Stimulated activated CD4-positive, alpha-beta T cell treated with anti-CD3 and anti-CD28 coated beads, Interleukin-12 subunit alpha, Interleukin-12 subunit beta, amount 100 ng/mL, for 48 hours (primary cell): ENCODE data around the gene TTLL11.

Experiments used
- DNase-seq, 3 donors: peaks; one replicate each; pipeline ENCODE4 v3.0.0-alpha.2; 2020; ENCODE audit warnings: low read depth in 2 of 3, low spot score in 1 of 3

The TTLL11 gene

GRCh38 chr9:121859646-121860045 is 233.5 kb downstream of the TTLL11 start:
- DNase-seq: no peak

DNA sequence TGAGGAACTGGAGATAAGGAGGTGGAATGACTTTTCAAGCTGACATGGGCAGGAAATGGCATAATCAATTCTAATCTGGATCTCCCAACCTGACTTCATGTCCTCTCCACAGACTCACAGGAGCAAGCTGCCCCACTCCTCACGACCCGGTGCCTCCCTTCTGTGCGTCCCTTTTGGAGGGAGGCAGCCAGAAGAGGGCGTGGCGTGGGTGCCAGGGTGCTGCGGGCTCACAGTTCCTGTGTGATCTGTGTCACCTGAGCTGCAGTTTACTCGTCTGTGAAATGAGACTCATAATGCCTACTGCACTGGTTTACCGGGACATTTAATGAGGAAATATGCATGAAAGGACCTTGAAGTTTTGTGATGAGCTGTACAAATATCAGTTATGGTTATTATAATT is 234.3 kb downstream of the TTLL11 start:
- DNase-seq: no peak

- no peak for DNase-seq
Measured at GRCh38 chr9:121857928-121858327, 235.2 kb downstream of the TTLL11 start.

- no peak for DNase-seq
Measured at GRCh38 chr9:121855476-121855875, 237.6 kb downstream of the TTLL11 start.

- DNase-seq: no peak
Measured at GRCh38 chr9:121853617-121854395, 239.3 kb downstream of the TTLL11 start.

DNA sequence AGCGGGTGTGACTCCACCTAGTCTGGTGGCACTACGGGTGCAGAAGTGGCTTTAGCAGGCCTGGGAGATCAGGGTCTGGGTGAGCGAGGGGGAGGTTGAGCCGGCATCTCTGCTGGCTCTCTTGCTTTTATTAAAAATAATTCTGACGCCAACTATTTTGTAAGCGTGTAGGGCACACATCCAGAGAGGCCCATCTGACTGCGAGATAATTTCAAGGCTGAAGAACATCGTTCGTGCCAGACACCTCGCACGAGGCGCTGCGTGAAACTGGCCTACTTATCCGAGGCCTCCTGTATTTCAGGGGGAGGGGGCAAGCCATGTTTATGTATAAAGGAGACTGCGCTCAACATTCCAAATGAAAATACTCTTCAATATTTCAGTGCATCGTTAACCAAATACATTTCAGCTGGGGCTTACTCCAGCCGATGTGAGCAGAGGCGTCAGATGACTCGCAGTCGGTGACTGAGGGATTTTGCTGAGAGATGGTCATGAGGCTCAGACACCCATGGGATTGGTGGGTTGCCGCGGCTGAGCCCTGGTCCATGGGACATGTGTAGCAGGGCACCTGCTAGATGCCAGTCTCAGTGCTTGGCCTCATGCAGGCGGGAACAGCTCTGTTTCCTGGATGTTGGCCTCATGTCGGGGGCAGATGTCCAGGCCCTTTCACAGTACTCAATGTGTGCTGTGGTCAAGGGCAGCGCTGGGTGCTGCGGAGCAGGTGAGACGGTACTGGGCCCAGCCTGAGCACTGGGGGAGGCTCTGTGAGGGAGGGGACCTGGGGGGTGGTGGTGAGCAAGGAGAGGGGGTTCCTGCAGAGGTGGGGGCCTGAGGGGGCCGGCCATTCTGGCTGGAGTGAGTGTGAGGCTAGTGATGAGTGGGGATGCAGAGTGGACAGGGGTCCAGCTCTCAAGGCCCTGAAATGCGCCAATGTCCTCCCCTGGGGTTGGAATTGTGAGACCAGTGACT is 240.2 kb downstream of the TTLL11 start:
- DNase-seq: no peak

- DNase-seq: no peak
Measured at GRCh38 chr9:121852241-121852640, 240.9 kb downstream of the TTLL11 start.

DNA sequence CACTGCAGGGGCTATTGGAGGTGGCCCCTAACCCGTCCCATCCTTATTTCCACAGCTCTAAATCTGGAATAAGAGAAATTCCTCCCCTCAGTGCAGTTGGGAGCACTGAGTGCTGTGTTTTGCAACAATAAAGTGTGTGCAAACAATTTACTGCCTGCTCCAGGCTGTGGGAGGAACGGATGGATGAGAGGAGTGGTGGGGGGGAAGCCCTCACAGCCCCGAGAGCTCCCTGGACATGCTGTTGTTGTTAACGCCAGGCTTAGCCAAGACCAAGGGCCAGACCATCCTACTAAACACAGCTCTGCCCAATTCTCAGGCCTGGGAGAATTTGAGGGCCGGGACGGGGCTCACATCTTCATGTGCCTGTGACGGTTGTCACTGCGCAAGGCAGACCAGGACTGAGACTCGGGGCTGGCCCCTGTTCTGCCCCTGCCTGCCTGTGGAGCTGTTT is 241.4 kb downstream of the TTLL11 start:
- no peak for DNase-seq

DNA sequence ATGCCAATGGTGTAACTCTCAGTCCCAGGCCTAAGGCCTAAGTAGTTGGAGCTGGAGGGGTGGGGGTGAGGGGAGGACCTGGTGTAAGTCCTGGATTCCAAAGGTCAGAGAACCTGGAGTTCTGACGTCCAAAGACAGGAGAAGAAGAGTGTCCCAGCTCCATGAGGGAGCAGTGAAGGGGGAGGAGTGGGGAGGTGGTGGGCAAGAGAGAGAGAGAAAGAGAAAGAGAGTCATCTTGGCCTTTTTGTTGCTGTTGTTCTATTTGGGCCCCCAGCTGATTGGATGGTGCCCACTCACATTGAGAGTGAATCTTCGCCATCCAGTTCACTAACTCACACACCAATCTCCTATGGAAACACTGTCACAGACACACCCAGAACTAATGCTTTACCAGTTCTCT is 242.7 kb downstream of the TTLL11 start:
- DNase-seq: no peak

DNA sequence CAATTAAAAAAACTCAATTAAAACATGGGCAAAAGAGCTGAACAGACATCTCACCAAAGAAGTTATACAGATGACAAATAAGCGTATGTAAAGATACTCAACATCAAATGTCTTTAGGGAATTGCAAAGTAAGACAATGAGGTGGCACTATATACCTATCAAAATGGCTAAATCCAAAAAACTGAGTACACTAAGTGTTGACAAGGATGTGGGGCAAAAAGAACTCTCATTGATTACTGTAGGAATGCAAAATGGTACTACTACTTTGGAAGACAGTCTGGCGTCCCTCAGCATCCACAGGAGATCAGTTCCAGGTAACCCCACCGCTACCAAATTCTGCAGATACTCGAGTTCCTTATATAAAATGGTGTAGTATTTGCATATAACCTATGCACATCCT is 243.6 kb downstream of the TTLL11 start:
- no peak for DNase-seq

DNA sequence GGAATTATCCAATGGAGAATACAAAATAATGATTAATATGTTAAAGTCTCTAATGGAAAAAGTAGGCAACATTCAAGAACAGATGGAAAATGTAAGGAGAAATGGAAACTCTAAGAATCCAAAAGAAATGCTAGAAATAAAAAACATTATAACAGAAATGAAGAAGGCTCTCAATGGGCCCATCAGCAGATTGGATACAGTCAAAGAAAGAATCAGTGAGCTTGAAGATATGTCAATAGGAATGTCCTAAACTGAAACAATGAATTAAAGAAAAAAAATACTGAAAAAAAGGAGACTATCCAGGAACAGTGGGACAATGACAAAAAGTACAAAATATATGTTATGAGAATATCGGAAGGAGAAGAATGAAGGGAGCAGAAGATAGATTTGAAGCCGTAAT is 248.5 kb downstream of the TTLL11 start:
- no peak for DNase-seq

DNA sequence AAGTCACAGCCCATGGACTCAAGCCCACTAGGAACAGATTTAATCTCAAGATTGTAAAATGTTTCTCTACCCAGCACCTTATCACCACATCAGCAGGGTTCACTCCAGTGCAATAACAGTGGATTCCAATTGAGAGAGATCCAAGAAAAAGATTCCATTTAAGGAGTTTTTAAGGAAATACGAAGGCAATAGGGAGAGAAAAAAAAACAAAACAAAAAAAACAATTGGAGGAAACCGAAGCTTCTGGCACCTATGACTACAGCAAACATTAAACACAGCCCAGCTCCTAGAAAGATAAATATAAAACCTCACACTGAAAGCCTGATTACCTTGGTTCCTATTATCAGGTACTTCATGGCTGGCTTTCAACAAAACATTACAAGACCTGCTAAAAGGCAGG is 249.0 kb downstream of the TTLL11 start:
- no peak for DNase-seq

DNA sequence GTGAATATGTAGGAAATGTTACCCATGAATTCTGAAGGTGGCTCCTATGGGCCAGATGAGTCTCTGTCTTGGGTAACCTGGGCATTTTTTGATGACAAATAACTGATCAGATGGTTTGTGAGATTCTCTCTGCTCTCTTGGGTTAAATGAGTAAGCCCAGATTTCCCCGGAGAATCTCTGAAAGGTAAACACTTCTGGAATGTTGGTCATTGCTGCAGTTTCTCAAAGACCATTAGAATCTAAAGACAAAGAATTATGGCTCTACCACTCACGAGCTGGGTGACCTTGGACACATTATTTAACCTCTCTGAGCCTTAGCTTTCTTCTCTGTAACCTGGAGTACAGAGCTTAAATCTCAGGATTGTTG is 250.5 kb downstream of the TTLL11 start:
- no peak for DNase-seq

DNA sequence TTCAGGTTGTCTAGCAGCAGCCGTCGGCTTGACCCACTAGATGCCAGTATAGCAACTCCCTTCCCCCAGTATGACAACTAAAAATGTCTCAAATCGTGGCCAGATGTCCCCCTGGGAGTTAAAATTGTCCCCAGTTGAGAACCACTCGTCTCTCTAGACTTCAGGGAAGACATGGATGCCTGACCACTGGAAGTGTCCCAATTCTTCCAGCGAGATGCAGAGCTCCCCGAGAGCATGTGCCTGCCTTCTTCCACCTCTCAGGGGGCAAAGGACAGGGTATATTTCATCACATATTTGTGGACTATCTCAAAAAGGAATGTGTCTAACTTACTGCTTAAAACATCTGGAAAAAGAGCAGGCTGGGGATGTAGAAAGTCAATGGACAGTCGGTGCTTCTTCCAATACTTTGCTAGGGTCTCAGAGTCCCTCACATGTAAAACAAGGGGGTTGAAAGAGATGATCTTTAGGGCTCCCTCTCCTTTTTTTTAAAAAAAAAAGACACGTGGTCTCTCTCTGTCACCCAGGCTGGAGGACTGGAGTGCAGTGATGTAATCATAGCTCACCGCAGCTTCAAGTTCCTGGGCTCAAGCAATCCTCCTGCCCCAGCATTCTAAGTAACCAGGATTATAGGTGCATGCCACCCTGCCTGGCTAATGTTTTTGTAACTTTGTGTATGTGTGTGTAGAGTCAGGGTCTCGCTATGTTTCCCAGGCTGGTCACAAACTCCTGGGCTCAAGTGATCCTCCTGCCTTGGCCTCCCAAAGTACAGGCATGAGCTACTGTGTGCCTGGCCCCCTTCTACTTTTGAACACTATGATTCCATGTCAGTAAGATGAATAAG is 251.1 kb downstream of the TTLL11 start:
- no peak for DNase-seq

- DNase-seq: peak in 1 of 3 donors; percentile 20
Measured at GRCh38 chr9:121840838-121841760, 252.0 kb downstream of the TTLL11 start.

DNA sequence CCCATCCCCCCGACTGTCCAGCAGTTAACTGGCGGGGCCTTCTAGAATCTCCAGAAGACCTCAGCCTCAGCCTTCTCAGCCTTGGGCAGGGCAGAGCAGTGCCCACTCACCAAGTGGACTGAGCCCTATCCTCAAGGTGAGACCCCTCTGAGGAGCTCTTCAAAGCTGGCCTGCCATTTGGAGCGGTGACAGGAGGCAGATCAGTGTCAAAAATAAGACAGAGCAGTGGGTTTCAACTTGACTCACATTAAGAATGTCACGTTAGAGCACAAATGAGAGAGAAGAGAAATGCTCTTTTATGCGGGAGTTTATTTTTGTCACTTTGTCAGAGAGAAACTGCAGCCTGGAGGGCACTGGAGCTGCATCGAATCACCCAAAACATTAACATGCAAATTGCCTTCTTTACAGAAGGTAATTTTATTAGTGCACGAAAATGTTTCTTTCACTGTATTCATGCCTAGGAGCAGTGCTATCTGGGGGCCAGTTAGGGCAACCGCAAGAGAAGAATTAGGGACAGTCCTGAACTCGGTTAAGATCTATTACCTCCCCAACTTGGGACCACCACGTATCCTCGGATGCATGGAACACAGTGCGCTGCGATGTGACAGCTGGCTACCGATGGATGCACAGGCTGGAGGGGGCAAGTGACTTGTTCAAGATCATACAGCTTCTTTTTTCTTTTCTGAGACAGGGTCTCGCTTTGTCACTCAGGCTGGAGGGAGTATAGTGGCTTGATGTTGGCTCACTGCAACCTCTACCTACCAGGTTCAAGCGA is 253.2 kb downstream of the TTLL11 start:
- no peak for DNase-seq

DNA sequence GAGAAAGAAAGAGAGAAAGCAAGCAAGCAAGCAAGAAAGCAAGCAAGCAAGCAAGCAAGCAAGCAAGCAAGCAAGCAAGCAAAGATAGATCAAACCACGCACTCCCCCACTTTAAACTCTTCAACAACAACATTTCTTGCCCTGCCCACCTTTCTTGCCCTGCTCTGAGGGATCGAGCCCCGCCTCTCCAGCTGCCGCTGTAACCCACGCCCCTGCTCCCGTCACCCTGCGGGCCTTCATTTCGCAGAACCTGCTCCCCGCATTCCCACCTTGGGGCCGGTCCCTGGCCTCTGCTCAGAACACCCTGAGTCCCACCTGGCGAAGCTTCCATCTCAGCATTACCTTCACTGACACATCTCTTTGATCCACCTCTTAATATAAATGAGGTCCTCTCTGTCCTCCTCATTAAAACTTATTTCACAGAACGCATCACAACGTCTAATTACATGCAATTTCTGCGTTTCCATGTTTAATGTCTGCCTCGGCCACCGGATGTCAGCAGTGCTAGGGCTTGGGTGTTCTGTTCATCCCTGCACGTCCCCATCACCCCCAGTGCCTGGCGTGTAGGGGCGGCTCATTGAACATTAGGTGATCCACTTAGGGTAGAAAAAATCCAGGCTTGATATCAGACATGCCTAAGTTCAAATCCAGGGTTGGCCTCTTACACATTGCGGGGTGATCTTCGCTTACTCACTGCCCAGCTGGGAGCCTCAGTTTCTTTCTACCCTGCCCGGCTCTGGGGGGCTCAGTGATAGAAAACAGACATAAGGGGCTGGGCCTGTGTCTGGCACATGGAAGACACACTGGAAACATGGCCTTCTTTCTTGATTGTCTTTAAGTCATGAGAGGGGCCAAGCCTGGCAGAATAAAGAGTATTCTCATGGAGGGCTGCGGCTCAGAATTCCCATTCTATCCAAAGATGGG is 254.1 kb downstream of the TTLL11 start:
- no peak for DNase-seq
